GM19463 (cell line): ENCODE data around the gene SLC4A7.
"Not testable (repeated sequence)": the region's sequence is repeated elsewhere in the genome, so short reads cannot be mapped to it uniquely, and the experiment has no call there.

Experiments used
- ATAC-seq: cut with Tn5 transposase; IDR thresholded peaks from one replicate; pipeline ENCODE4 v1.9.1; 2021; ENCODE audit warnings: mild to moderate bottlenecking, moderate library complexity; ENCODE audit not compliant: unreplicated experiment

The SLC4A7 gene

GRCh38 chr3:27488821-27489220 is 4.6 kb upstream of the SLC4A7 start:
- no peak for ATAC-seq

- no peak for ATAC-seq
Observed at GRCh38 chr3:27487383-27487782, 3.2 kb upstream of the SLC4A7 start.

GRCh38 chr3:27486336-27486735 is 2.2 kb upstream of the SLC4A7 start:
- ATAC-seq: no peak

- no peak for ATAC-seq
Observed at GRCh38 chr3:27485866-27486265, 1.7 kb upstream of the SLC4A7 start.

GRCh38 chr3:27483117-27484014 is 818 bp downstream of the SLC4A7 start:
- peak; percentile 11 for ATAC-seq

GRCh38 chr3:27479806-27480543 is 4.2 kb downstream of the SLC4A7 start:
- ATAC-seq: no peak

GRCh38 chr3:27471923-27472550 is 12.1 kb downstream of the SLC4A7 start:
- no peak for ATAC-seq

- no peak for ATAC-seq
Observed at GRCh38 chr3:27468283-27468886, 15.8 kb downstream of the SLC4A7 start.

- peak; percentile 89 for ATAC-seq
Observed at GRCh38 chr3:27467545-27467944, 16.6 kb downstream of the SLC4A7 start.

- no peak for ATAC-seq
Observed at GRCh38 chr3:27464646-27465045, 19.5 kb downstream of the SLC4A7 start.

GRCh38 chr3:27462228-27462627 is 22.0 kb downstream of the SLC4A7 start:
- no peak for ATAC-seq

GRCh38 chr3:27458929-27459328 is 25.3 kb downstream of the SLC4A7 start:
- ATAC-seq: no peak

- no peak for ATAC-seq
Observed at GRCh38 chr3:27456554-27456953, 27.6 kb downstream of the SLC4A7 start.

- ATAC-seq: peak; percentile 73
Observed at GRCh38 chr3:27454914-27455313, 29.3 kb downstream of the SLC4A7 start.

- no peak for ATAC-seq
Observed at GRCh38 chr3:27454461-27454860, 29.7 kb downstream of the SLC4A7 start.

- no peak for ATAC-seq
Observed at GRCh38 chr3:27452368-27453090, 31.7 kb downstream of the SLC4A7 start.

- ATAC-seq: no peak
Observed at GRCh38 chr3:27451842-27452241, 32.3 kb downstream of the SLC4A7 start.

GRCh38 chr3:27451251-27451650 is 32.9 kb downstream of the SLC4A7 start:
- no peak for ATAC-seq

- no peak for ATAC-seq
Observed at GRCh38 chr3:27449530-27450150, 34.5 kb downstream of the SLC4A7 start.

- not testable (repeated sequence) for ATAC-seq
Observed at GRCh38 chr3:27442995-27443394, 41.2 kb downstream of the SLC4A7 start.
